ENCODE results near the gene BABAM1. TPM values are rescaled to one million over a fixed set of nuclear protein-coding genes. Genes with fewer than 3 reads are reported as not detected.
A peak's percentile ranks its signal among the peaks of the same experiment; 100 is the strongest.

Gene BABAM1
- 77.9 TPM for total RNA-seq
- long read RNA-seq, transcript BABAM1-201 (9 exons, 1,472 nt): minor isoform, 27 of 125 reads
- long read RNA-seq, transcript BABAM1-208 (9 exons, 1,470 nt): major isoform, 76 of 125 reads
- long read RNA-seq, partial matches to known transcripts: 4 of 125 reads
- long read RNA-seq, other reads (novel, unspliced or antisense): 14 of 125 reads

DNA sequence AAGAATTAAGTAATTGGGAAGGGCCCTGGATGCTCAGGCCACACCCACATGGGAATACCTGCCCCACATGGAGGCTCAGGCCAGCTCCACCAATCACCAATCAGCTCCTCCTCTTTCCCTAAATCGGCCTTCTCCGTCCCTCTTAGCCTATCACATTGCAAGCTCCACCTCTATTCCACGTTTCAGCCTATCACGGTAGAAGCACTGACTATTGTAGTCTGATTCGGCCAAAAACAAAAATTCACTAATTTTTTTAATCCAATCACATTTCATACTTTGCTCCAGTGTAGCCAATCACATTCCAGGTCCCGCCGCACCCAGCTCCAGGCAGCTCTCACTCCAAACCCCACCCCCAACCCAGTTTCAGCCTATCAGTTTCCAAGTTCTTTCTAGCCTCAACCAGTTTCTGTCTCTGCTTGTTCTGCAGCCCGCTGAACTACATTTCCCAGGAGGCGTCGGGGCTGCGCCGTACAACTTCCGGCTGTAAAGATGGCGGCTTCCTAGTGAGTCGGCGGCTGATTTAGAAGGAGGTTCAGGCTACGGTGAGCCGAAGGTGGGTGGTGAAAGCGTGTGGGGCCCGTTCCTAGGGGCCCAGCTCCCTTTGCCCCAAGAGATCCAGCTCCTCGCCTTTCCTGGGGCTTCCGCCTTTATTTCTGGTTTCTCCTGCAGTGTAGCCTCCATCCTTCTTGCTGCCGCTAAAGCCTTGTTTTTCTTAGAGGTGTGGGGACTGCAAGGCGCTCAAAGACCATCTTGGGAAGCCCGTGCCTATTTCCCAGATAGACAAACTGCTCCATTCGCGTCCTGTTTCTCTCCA, at the start of gene BABAM1:
Gene BABAM1 (plus strand): TSS at position 469 of the 814 bp plus-strand sequence. CDS start 1,364 bp downstream, outside the sequence.
- intact Hi-C loops (cut with DNase I): no loop called here
- peak; percentile 95 for DNase-seq
- ATAC-seq (ENCODE audit: poor library complexity): peak; percentile 97

DNA sequence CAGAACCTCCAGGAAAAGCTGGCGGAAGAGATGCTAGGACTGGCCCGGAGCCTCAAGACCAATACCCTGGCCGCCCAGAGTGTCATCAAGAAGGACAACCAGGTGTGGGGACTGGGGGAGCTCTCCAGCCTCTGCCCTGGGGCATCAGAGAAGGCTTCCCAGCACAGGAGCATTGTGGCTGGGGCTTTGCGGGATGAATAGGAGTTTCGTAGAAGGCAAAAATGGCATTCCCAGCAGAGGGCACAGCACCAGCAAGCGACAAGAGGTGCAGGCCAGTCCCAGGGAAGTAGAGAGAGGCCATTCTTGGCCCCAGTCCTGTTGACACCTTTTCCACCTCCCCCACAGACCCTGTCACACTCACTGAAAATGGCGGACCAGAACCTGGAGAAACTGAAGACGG, 48.0 kb upstream of the BABAM1 start:
- no peak for ATAC-seq (ENCODE audit: poor library complexity)
- intact Hi-C loops (cut with DNase I): no loop called here
- DNase-seq: no peak

DNA sequence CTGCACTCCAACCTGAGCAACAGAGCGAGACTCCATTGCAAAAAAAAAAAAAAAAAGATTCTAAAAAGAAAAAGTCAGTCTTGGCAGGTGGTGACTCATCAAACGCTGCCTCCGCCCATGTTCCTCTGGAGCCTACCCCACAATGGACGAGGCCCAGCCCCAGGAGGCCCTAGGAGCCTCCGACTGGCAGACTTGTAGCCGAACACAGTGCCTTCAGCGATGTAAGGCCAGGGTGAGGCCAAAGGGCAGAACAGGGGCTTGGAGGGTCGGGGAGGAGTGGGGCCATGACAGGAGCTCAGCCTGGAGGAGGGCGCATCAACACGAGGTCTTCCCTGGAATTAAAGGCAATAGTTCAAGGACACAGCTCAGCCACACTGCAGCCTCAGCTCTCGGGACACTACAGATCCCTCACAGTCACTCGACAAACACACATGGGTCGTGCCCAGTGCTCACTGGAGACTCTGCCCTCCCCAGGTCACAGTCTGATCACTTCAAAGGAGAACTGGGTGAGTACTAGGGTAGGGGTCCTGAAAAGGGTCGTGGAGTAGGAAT, 47.0 kb upstream of the BABAM1 start:
- ATAC-seq (ENCODE audit: poor library complexity) (no peak), DNase-seq (no peak)
- intact Hi-C loops (cut with DNase I): no loop called here

DNA sequence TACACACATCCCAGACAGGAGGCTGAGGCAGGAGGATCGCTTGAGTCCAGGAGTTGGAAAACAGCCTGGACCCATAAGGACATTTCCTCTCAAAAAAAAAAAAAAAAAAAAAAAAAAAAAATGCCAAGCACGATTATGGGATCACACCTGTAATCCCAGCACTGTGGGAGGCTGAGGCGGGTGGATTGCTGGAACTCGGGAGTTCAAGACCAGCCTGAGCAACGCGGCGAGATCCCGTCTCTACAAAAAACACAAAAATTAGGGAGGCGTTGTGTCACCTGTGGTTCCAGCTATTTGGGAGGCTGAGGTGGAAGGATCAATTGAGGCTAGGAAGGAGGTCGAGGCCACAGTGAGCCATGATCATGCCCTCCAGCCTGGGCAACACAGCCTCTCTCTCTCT, 42.2 kb upstream of the BABAM1 start:
- ATAC-seq (ENCODE audit: poor library complexity): no peak

DNA sequence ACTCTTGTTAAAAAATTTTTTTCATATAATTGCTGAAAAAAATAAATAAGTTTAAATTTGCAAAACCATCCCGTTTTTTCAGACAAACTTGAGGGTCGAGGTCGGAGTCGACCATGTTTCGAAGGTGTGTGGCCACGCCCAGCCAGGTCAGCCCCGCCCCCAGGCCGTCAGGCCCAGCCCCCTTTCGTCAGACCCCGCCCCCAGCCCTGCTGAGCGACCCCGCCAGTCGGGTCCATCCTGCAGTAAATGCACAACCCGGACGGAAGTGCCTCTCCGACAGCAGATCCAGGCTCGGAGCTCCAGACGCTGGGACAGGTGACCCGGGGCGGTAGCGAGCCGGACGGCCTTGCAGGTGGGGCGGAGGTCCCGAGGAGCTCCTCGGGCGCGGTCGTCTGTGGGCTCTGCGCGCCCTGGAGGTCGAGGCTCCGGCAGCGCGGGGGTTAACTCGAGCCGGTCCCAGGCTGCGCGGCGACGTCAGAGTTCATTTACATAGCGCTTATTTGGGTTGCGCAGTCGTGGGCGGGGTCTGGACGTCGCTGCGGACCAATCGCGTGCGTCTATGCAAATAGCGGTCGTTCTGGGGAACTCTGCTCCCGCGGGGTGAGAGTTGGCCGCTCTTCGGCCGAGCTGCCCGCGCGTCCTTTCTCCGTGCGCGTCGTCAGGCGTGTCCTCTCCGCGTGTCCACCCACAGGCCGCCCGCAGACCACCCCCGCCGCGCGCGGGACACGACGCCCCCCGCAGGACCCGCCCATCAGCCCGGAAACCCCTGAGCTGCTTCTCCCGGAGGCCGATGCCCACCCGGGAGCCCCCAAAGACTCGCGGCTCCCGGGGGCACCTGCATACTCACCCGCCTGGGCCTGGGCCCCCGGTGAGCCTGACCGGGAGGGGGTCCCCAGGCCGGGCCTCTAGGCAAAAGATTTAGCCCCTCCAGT, 41.0 kb upstream of the BABAM1 start, which contains the start of gene OCEL1:
Gene OCEL1 (plus strand): TSS at position 225 of the 932 bp plus-strand sequence. CDS start 22 bp downstream, at position 247.
- ATAC-seq (ENCODE audit: poor library complexity): peak; percentile 97
- peak; percentile 100 for DNase-seq
- intact Hi-C loops (cut with DNase I): no loop called here

More for the DNA sequence above, 42.2 kb upstream of the BABAM1 start:
- no peak for DNase-seq
- intact Hi-C loops (cut with DNase I): no loop called here

DNA sequence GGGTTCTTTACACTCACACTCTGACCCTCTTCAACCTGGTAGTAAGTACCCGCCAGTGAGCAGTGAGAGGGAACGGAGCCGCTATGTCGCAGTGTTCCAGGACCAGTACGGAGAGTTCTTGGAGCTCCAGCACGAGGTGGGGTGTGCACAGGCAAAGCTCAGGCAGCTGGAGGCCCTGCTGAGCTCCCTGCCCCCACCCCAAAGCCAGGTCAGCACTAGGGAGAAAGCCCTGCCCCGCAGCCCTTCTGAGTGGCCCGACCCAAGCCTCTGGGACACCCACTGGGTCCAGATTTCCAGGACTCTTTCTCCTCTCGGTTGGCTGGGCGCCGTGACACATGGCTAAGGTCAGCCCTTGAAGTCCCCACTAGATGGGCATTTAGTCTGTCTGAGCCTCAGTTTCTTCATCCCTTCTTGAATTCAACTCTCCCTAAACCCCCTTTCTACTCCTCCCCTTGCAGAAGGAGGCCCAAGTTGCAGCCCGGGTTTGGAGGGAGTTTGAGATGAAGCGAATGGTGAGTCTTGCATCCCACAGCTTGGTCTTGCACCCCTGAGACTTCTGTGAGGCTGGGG, 39.4 kb upstream of the BABAM1 start:
- DNase-seq (no peak), ATAC-seq (ENCODE audit: poor library complexity) (no peak)
- intact Hi-C loops (cut with DNase I): no loop called here

DNA sequence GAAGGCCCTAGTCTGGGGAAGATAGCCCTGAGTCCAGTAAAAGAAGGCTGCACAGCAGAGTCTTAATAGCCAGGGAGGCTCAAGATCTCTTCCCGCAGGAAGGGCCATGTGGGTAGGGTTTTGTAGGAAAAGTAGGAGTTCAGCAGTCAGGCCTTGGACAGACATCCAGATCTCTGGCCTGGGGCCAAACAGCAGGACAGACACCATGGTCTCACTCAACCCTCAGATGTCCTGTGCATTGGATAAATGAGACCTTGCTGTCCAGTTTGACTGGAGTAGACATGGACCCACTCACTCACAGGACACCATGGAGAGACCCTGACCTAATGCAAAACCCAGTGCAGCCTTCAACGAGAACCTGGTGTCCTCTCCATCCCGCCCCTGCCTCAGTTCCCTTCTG, 37.4 kb upstream of the BABAM1 start:
- intact Hi-C loops (cut with DNase I): no loop called here
- ATAC-seq (ENCODE audit: poor library complexity) (no peak), DNase-seq (no peak)

DNA sequence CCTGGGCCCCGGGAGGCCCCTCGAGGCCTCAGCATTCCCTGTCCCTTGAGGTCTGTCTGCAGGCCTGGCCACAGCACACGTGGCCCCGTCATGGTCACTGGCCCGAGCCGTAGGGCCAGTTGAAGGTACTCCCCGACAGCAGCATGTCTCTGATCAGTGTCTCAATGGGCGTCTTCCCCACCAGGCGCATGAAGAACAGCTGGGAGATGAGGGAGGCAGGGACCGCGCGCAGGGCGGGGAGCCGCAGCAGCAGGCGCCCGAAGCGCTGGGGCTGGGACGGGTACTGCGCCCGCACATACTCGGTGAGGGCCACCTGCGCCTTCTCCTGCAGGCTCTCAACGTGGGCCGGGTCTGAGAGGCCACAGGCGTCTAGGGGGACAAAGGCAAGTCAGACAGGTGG, 35.0 kb upstream of the BABAM1 start:
- ATAC-seq (ENCODE audit: poor library complexity) (no peak), DNase-seq (no peak)
- intact Hi-C loops (cut with DNase I): no loop called here

DNA sequence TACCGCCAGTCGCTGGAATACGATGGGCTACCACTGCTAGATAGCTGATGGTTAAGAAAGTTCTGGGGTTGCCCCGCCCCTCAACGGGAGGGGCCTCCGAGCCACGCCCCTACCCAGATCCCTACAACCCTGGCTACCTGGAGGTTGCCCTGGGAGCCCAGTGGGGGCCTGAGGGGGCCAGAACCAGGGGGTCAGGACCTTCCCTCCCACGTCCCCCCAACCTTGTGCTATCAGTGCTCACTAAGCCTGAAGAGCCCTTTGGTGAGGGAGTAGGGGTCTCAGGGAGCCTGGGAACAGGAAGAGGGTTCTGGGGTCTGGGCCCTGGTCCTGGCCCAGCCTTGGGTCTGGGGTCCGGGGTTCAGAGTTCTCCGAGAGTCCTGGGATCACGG, 32.3 kb upstream of the BABAM1 start:
- intact Hi-C loops (cut with DNase I): no loop called here
- peak; percentile 73 for DNase-seq
- ATAC-seq (ENCODE audit: poor library complexity): peak; percentile 77

DNA sequence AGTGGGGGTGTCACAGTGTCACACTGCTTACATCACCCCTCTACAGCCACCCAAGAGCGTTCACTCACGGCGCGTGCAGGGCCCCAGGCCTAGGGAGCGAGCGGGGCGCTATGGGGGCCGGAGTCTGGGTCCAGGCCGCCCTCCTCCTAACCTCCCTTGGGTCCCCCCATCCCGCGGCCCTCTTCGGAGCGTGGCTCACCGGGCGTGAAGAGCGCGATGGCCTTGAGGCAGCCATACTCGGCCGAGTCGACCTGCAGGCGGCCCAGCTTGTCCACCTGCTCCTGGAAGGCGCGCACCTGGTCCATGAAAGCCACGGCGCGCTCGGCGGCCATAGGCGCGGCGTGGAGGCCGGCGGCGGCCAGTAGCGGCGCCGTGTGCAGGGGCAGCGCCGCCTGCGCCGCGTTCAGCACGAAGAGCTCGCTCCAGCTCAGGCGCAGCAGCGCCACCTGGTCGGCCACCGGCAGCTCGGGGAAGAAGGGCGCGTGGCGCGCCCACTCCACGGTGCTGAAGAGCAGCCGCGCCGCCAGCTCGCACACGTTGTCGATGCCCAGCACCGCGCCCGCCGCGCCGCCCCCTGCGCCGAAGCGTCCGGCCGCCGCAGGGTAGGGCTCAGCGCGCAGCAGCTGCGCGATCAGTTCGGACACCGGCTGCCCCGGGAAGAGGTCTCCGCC, 31.8 kb upstream of the BABAM1 start:
- intact Hi-C loops (cut with DNase I): no loop called here
- ATAC-seq (ENCODE audit: poor library complexity): peak; percentile 90
- peak; percentile 87 for DNase-seq

DNA sequence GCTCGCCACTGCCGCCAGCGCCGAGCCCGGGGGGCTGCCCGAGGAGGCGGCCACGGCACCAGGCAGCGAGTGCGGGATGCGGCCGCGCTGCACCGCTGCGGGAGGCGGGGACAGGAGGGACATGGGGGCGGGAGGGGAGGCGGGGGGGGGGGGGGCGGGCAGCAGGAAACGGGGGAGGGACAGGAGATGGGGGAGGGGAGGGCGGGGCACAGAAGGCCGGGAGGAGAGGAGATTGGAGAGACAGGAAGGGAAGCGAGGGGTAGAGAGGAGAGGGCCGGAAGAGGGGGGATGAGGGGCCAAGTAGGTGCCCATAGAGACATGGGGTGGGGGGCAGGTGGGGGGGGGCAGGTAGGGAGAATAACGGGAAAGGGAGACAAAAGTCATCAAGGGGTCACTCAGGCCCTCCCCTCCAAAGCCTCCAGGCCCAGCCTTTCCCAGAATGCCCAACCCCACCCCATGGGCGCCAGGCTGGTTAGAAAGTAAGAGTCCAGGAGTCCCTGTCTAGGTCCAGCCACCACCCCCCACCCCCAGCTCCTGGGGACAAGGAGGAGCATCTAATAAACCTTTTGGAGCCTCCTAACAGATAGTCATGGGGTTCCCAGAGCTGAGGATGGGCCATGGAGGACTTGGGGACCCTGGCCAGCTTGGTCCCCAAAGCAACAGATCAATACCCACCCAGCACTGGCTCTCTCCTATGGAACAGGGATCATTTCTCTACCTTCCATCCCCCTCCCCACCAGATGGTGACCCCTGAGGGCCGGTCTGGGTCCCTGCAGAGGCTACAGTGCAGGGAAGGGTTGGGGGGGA, 31.1 kb upstream of the BABAM1 start:
- ATAC-seq (ENCODE audit: poor library complexity) (no peak), DNase-seq (no peak)
- intact Hi-C loops (cut with DNase I): no loop called here

DNA sequence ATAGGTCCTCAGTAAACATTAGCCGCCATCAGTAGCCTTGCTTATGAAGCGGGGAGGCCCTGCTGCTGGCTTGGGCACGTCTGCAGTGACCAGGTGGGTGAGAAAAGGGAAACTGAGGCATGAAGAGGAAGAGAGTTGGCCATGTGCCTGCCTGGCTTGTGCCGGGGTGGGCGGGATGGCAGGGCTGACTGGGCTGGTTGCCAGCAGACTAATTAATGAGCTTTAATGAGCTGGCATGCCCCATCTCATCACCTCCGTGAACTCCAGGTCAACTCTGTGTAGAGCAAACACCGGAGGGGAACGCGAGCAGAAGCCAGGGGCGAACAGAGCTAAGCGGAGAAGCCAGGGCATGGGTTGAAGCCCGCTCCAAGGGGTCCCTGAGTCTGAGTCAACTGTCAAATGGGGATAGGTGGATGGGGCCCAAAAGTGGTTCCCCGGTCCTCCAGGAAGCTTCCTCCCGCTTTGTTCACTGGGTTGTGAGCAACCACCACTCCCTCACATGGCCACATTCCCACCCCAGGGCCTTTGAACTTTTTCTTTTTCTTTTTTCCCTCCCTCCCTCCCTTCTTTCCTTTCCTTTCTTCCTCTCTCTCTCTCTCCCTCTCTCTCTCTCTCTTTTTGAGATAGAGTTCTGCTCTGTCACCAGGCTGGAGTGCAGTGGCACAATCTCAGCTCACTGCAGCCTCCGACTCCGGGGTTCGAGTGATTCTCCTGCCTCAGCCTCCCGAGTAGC, 30.3 kb upstream of the BABAM1 start:
- no peak for DNase-seq
- intact Hi-C loops (cut with DNase I): no loop called here
- ATAC-seq (ENCODE audit: poor library complexity): no peak

DNA sequence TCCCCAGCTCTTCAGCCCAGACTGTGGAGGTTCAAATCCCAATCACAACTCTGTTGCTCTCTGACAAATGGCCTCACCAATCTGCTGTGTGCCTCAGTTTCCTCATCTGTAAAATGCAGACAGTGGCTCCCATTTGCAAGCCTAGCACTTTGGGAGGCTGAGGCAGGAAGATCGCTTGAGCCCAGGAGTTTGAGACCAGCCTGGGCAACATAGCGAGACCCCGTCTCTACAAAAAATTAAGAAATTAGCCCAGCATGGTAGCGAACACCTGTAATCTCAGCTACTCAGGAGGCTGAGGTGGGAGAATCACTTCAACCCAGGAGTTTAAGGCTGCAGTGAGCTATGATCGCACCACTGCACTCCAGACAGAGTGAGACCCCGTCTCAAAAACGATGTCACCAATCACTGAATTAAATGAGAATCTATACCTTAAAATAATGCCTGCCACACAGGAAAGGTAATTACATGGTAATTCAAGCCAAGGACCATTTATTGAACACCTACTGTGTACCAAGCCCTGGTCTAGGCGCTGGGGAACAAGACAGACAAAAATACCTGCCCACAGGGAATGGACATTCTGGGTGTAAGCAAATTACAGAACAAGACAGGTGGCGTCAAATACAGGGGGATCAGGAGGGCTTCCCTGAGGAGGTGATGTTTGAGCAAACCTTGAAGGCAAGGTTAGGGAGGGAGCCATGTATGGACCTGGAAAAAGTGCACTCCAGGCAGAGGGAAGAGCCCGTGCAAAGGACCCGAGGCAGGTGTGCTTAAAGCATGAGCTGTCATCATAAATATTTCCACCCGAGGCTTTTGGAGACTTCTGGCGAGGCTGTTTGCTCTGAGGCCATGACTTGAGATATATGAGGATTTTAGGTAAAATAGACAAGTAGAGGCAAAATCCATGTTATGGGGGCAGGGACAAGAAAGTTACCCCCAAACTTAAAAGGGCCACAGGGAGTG, 29.2 kb upstream of the BABAM1 start:
- DNase-seq (no peak), ATAC-seq (ENCODE audit: poor library complexity) (no peak)
- intact Hi-C loops (cut with DNase I): no loop called here

DNA sequence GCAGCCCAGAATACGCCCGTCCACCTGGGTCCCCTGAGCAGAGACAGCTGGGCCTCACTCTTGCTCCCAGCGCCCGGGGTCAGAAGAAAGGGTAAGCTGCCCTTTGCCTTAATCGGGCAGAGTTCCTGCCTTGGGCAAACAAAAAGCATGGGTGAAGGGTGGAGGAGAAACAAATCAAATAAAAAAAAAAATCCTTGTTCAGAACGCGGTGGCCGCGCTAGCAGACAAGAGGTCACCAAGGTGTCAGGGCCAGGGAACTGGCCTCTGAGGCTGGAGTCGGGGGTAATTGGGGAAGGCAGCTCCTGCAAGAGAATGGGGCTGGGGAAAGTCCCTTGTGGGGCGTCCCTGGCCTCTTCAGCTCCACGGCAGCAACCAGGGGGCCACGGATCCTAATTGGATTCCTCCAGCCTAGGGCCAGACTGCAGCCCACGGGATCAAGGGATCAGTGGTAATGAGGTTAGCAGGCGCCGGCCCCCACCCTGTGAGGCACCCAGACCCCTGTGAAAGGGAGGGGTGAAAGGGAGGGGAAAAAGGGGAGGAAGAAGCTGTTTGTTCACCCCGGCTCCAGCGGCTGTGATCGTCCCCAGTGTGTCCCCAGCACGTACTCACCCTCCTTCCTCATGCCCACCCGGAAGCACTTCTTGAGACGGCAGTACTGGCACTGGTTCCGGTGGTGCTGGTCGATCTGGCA, 27.0 kb upstream of the BABAM1 start:
- no peak for DNase-seq
- no peak for ATAC-seq (ENCODE audit: poor library complexity)
- intact Hi-C loops (cut with DNase I): no loop called here

DNA sequence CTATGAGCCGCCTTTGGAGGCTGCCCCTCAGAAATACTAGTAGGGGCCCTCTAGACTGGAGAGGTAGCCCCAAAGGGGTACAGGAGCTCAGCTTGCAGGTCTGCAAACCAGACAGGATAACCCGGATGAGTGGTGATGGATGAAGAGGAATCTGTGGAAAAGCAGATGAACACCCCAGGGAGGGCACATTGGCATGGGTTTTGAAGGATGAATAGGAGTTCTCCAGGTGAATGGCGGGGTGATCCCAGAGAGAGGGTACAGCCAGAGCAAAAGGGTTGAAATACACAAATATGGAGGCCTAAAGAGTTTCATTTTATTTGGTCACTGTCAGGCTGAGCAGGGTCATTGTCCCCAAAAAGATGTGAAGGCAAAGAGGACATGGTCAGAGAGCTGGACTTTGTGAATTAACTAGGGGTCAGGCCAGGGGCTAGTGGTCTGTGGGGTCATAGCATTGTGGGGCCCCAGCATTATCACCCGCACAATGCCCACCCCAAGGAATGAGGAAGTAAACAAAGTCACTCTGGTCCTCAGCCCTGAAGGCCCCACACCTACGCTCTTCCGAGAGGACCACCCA, 26.3 kb upstream of the BABAM1 start:
- no peak for DNase-seq
- intact Hi-C loops (cut with DNase I): no loop called here
- no peak for ATAC-seq (ENCODE audit: poor library complexity)
